Measurements from ENCODE around the gene LARGE2. TPM values are rescaled to one million over a fixed set of nuclear protein-coding genes. Genes with fewer than 3 reads are reported as not detected.
A peak's percentile ranks its signal among the peaks of the same experiment; 100 is the strongest.

Gene LARGE2
- total and polyA plus RNA-seq, 2 donors (not counting 3 experiments of a cell fraction or from before 2014, with no cell fraction given): 0.06 TPM; not detected in 1

DNA sequence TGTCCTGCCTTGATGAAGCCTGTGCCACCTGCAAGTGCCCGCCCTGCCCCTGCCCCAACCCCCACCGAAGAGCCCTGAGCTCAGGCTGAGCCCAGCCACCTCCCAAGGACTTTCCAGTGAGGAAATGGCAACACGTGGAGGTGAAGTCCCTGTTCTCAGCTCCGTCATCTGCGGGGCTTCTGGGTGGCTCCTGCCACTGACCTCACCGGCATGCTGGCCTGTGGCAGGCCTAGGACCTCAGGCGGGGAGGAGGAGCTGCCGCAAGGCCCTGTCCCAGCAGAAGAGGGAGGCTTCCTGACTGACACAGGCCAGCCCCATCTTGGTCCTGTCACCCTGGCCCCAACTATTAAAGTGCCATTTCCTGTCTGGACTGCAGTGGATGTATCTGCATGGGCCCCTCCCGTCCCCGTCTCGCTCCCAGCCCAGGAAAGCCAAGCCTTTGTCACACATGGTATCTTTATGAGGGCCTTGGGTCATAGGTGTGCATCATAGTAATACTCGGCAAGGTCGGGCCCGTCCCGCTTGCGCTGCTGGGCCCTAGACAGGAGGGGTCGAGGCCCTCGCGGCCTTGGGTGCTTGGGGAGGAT lies 16.3 kb upstream of the LARGE2 start:
- POLR2A ChIA-PET: interaction anchor here (1.5 kb wide), 1 partner anchor 12 kb away, joined by 3 read pairs; the partner anchor contains the start of gene PEX16

More for the DNA sequence above, 16.3 kb upstream of the LARGE2 start:
- CTCF ChIA-PET: interaction anchor here (1.9 kb wide), 1 partner anchor 33 kb away, joined by 4 read pairs; no protein-coding TSS in a partner anchor
- Histone ChIP-seq H4K20me1 (replicated peaks; ENCODE audit: control insufficient read depth, extremely low read depth, insufficient read depth, low read length) (no peaks in the 10 kb centered on the region), H3K27ac (ENCODE audit: insufficient read depth, low read depth, low read length) (no peak overlapping the region), H3K4me3 (replicated peaks in 1 of 3; ENCODE audit: insufficient read depth in 1 of 3, low read depth in 1 of 3, low read length in 3 of 3) (no peak overlapping the region), H3K27me3 (ENCODE audit: control insufficient read depth in 2 of 2, insufficient read depth in 2 of 2, low read length in 2 of 2) (no peaks in the 10 kb centered on the region), H2AFZ (ENCODE audit: low read depth, low read length) (no peak overlapping the region), H3K79me2 (ENCODE audit: control insufficient read depth, insufficient read depth, low read length) (no peaks in the 10 kb centered on the region), H3K4me2 (ENCODE audit: insufficient read depth, low read length) (no peak overlapping the region), H3K9me1 (replicated peaks; ENCODE audit: control insufficient read depth, extremely low read depth, insufficient read depth, low read length) (no peaks in the 10 kb centered on the region), H3K36me3 (ENCODE audit: control insufficient read depth in 2 of 2, extremely low read depth in 1 of 2, insufficient read depth in 2 of 2, low read length in 2 of 2) (peaks cover 0 to 20% of the 10 kb centered on the region in 2 experiments), H3K9me3 (replicated peaks; ENCODE audit: control insufficient read depth, insufficient read depth, low read length) (no peaks in the 10 kb centered on the region), H3K9ac (replicated peaks; ENCODE audit: extremely low read depth, insufficient read depth, low read length) (no peak overlapping the region), H3K4me1 (ENCODE audit: control insufficient read depth, extremely low read depth, insufficient read depth, low read length) (no peaks in the 10 kb centered on the region)
- dilution Hi-C loops (cut with MboI; ENCODE audit: extremely low pct_ligation_motif_present, low sequenced_read_pairs) (no loop called here), intact Hi-C loops (cut with micrococcal nuclease) (no loop called here)
- DNase-seq (ENCODE audit: low read depth, low spot score): no peak
- TF ChIP-seq GATA2 (IDR thresholded peaks at IDR 0.05; ENCODE audit: insufficient read depth, insufficient read length, low read depth, low read length) (no peak), POLR2A (IDR thresholded peaks at IDR 0.05; ENCODE audit: low read depth, low read length) (no peak)
- TF ChIP-seq, protein P1, sequence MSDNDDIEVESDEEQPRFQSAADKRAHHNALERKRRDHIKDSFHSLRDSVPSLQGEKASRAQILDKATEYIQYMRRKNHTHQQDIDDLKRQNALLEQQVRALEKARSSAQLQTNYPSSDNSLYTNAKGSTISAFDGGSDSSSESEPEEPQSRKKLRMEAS (IDR thresholded peaks at IDR 0.05; ENCODE audit: insufficient read depth, insufficient read length): no peak
- TF ChIP-seq, protein P2, sequence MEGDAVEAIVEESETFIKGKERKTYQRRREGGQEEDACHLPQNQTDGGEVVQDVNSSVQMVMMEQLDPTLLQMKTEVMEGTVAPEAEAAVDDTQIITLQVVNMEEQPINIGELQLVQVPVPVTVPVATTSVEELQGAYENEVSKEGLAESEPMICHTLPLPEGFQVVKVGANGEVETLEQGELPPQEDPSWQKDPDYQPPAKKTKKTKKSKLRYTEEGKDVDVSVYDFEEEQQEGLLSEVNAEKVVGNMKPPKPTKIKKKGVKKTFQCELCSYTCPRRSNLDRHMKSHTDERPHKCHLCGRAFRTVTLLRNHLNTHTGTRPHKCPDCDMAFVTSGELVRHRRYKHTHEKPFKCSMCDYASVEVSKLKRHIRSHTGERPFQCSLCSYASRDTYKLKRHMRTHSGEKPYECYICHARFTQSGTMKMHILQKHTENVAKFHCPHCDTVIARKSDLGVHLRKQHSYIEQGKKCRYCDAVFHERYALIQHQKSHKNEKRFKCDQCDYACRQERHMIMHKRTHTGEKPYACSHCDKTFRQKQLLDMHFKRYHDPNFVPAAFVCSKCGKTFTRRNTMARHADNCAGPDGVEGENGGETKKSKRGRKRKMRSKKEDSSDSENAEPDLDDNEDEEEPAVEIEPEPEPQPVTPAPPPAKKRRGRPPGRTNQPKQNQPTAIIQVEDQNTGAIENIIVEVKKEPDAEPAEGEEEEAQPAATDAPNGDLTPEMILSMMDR (IDR thresholded peaks at IDR 0.05; ENCODE audit: extremely low read depth in 1 of 2, insufficient read depth in 1 of 2, low read depth in 1 of 2, low read length in 2 of 2): no peak
- FAIRE-seq: no peak
- BruUV-seq (replicated peaks): TSS peak; percentile 10

All from endothelial cell of umbilical vein (primary cell).